Fibroblast of pulmonary artery (primary cell): ENCODE results near the gene ATXN7L1.
"Not testable (repeated sequence)": the region's sequence is repeated elsewhere in the genome, so short reads cannot be mapped to it uniquely, and the experiment has no call there.

ENCODE experiments used
- DNase-seq: peaks from one replicate; pipeline ENCODE4 v3.0.0-alpha.2; 2010; ENCODE audit warnings: low read depth
- H3K4me3 ChIP-seq: replicated peaks from 2 replicates; pipeline ENCODE4 v1.5.1; 2011; ENCODE audit warnings: low read depth, mild to moderate bottlenecking, control low read depth, low read length, moderate library complexity
- TF ChIP-seq, protein P1 (sequence below): IDR thresholded peaks from 2 replicates; pipeline ENCODE4 v1.5.1; 2011; ENCODE audit warnings: mild to moderate bottlenecking, control low read depth, low read length, inconsistent platforms; ENCODE audit errors: missing control alignments

The ATXN7L1 gene

GRCh38 chr7:105698531-105698930, 177.9 kb downstream of the ATXN7L1 start:
- no peak for DNase-seq
- TF ChIP-seq, protein P1, sequence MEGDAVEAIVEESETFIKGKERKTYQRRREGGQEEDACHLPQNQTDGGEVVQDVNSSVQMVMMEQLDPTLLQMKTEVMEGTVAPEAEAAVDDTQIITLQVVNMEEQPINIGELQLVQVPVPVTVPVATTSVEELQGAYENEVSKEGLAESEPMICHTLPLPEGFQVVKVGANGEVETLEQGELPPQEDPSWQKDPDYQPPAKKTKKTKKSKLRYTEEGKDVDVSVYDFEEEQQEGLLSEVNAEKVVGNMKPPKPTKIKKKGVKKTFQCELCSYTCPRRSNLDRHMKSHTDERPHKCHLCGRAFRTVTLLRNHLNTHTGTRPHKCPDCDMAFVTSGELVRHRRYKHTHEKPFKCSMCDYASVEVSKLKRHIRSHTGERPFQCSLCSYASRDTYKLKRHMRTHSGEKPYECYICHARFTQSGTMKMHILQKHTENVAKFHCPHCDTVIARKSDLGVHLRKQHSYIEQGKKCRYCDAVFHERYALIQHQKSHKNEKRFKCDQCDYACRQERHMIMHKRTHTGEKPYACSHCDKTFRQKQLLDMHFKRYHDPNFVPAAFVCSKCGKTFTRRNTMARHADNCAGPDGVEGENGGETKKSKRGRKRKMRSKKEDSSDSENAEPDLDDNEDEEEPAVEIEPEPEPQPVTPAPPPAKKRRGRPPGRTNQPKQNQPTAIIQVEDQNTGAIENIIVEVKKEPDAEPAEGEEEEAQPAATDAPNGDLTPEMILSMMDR = no peak
- no peak overlapping the region for H3K4me3 ChIP-seq

- TF ChIP-seq, protein P1 = no peak
Observed at GRCh38 chr7:105697753-105698152, 178.6 kb downstream of the ATXN7L1 start.

GRCh38 chr7:105697169-105697568, 179.2 kb downstream of the ATXN7L1 start:
- H3K4me3 ChIP-seq, DNase-seq: not testable (repeated sequence)

More at GRCh38 chr7:105697753-105698152, 178.6 kb downstream of the ATXN7L1 start:
- no peak for DNase-seq
- H3K4me3 ChIP-seq = no peak overlapping the region

DNA sequence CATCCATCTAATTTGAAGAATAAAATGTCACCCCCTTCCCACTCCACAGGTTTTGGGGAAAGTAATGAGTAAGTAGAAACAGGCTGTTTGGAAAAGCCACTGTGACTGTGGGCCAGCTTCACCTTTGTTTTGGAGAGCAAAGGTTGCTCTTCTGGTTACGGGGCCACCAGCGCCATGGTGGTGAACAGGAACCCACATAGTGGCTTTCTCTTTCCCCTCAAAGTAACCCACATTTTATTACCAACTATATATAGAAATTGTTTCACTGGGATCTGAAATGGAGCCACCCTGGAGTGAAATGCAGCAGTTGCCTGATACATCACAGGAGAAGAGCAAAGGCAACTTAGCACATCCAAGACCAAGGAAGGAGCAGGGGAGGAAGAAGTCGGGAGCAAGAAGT, 182.8 kb downstream of the ATXN7L1 start:
- no peak for DNase-seq
- TF ChIP-seq, protein P1 = no peak

GRCh38 chr7:105691680-105692564, 184.5 kb downstream of the ATXN7L1 start:
- TF ChIP-seq, protein P1 = no peak
- H3K4me3 ChIP-seq = peak overlapping the region; percentile 67

More for the DNA sequence above, 182.8 kb downstream of the ATXN7L1 start:
- H3K4me3 ChIP-seq = no peak overlapping the region

GRCh38 chr7:105691082-105691679, 185.2 kb downstream of the ATXN7L1 start:
- peak; percentile 54 for DNase-seq
- TF ChIP-seq, protein P1 = no peak
- peak overlapping the region; percentile 67 for H3K4me3 ChIP-seq

More at GRCh38 chr7:105691680-105692564, 184.5 kb downstream of the ATXN7L1 start:
- peak; percentile 92 for DNase-seq

DNA sequence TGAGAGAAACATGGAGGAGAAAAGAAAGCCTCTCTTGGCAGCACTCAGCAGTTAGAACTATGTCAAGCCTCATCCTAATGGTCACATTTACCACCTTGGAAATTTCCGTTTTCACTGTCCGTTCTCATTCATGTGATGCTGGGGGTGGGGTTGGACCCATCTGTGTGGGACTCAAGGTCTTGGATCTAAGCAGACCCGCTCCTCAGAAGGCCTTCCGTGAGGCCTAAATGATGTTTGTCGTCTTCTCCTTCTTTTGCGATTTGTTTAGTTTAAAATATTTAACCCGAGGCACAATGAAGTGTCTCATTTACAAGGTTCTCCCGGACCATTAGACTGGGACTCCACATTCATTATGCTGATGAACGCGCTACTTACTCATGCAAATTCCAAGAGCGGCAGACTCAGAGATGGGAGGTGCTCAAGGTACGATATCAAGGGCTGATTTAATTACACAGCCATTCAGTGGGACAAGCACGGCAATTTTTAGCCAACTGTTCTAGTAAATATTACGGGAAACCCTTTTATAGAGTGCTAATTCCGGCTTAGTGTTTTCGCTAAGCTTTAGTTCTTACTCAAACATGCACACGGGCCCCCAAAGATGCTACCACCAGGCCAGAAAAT, 186.0 kb downstream of the ATXN7L1 start:
- DNase-seq = no peak
- peak overlapping the region; percentile 67 for H3K4me3 ChIP-seq
- TF ChIP-seq, protein P1 = no peak
